GM12891 (cell line): ENCODE results near the gene WBP1L.
A peak's percentile ranks its signal among the peaks of the same experiment; 100 is the strongest.
"Not testable (repeated sequence)": the region's sequence is repeated elsewhere in the genome, so short reads cannot be mapped to it uniquely, and the experiment has no call there.

Experiments
- DNase-seq: peaks from one replicate; pipeline ENCODE4 v3.0.0; 2011; ENCODE audit warnings: low spot score; ENCODE audit not compliant: insufficient read length
- FAIRE-seq: peaks from 2 replicates; lab custom pipeline; 2011; peaks lifted over from hg19 to GRCh38; lab: Jason Lieb, UNC
- PAX5 ChIP-seq: IDR thresholded peaks from 2 replicates; pipeline ENCODE4 v1.6.1; 2011; ENCODE audit warnings: low read length, moderate library complexity, mild to moderate bottlenecking; ENCODE audit not compliant: insufficient read depth, severe bottlenecking
- POLR2A ChIP-seq: IDR thresholded peaks from 2 replicates; pipeline ENCODE4 v1.6.1; 2011; ENCODE audit warnings: low read depth, low read length, control low read depth
- POLR2AphosphoS5 ChIP-seq: IDR thresholded peaks from 2 replicates; pipeline ENCODE4 v1.6.1; 2011; ENCODE audit warnings: low read depth, low read length, control low read depth
- POU2F2 ChIP-seq: IDR thresholded peaks from 2 replicates; pipeline ENCODE4 v1.6.1; 2011; ENCODE audit warnings: low read depth, mild to moderate bottlenecking, control low read depth, low read length, moderate library complexity
- SPI1 ChIP-seq: IDR thresholded peaks from 2 replicates; pipeline ENCODE4 v1.6.1; 2011; ENCODE audit warnings: low read depth, low read length, control low read depth
- TAF1 ChIP-seq: IDR thresholded peaks from 2 replicates; pipeline ENCODE4 v1.6.1; 2011; ENCODE audit warnings: low read depth, low read length, control low read depth

WBP1L gene

DNA sequence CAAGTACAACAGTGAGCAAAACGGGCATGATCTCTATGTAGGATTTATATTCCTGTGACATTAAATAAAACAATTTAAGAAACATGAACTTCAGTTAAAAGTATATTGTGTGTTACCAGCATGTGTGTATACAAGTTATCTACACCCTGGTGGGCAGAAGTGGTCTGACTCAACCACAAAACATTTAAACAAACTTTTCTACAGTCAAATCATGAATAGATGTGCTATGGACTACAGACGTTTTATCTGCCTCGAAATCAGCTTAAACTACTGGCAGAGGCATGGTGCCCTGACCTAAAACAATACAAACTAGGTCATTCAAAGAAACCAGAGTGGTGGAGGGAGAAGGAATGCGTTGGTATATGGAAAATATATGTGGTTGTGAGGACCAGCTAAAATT is 33.1 kb upstream of the WBP1L start:
- no peak for FAIRE-seq
- TF ChIP-seq TAF1 (no peak), SPI1 (no peak), PAX5 (no peak), POU2F2 (no peak), POLR2AphosphoS5 (no peak), POLR2A (no peak)

DNA sequence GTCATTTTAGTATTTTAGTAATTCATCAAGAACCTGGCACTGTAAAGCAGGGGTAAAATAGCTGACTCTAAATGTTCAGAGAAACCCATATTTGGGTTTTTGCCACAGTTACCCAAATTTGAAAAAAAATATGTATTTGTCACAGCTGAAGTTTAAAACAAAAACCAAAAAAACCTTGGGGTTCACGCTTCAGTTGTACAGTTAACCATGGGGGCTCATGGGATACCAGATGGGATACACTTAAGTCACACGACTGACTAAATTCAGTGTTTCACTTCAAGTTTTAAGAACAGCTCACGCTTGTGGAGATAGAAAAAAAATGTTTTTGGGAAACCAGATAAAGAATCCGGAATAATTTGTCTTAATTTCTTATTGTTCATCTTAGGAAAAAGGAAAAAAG is 31.7 kb upstream of the WBP1L start:
- no peak for FAIRE-seq
- TF ChIP-seq SPI1, result 0 out of 2 replicates have a peak, but pooled peaks have one; percentile 10
- no peak for TF ChIP-seq POU2F2

More for the DNA sequence above, 33.1 kb upstream of the WBP1L start:
- no peak for DNase-seq

DNA sequence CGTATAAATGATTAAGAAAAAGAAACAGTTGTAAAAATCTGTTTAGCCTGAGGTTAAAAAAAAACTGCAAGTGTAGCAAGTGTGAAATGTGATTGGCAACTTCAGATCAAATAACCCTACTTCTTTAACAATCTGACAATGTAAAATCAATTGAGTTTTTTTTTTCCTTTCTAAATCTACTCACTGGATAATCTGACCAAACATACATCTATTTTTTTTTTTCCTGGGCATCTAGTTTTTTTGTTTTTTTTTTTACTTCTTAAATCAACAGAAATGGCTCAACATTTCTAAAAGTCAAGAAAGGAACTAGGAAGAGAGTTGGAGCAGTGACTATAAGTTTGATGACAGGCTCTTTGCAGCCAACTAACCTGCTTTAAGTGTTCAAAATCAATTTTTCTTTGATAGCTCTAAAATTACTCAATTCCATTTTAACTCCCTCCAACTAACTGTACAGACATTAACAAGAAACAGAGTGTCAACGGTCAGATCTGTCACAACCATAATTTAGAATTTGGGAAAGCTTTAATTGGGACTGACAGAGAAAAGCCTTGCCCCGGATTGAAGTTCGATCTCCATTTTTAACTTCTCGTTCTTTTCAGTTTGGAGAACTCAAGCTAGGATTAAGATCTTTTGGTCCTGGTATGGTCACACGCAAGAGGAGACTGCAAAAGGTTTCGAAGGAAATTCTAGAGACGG is 30.8 kb upstream of the WBP1L start:
- DNase-seq, result no peak
- TF ChIP-seq SPI1 (no peak), TAF1 (no peak), POLR2AphosphoS5 (no peak), POLR2A (no peak), POU2F2 (no peak), PAX5 (no peak)
- no peak for FAIRE-seq

More for the DNA sequence above, 31.7 kb upstream of the WBP1L start:
- no peak for DNase-seq

DNA sequence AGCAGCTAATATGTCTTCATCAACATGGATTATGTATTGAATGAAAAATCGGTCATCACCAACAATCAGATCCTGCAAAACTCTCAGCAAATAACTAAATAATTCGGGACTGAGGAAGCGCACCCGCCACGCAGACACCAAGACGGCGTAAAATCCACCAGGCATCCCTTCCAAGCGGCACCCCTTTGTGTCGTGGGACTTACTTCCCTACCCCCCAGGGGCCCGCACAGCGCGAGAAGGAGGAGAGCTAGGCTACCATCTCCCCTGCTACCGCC is 30.3 kb upstream of the WBP1L start:
- DNase-seq, result no peak
- no peak for FAIRE-seq
- TF ChIP-seq POU2F2, result 0 out of 2 replicates have a peak, but pooled peaks have one; percentile 45
- 0 out of 2 replicates have a peak, but pooled peaks have one; percentile 18 for TF ChIP-seq SPI1
- peak; percentile 59; the same call in 1 of the 2 replicates for TF ChIP-seq TAF1
- peak; percentile 64; the same call in 1 of the 2 replicates for TF ChIP-seq POLR2AphosphoS5
- TF ChIP-seq PAX5, result no peak
- TF ChIP-seq POLR2A, result 0 out of 2 replicates have a peak, but pooled peaks have one; percentile 69

DNA sequence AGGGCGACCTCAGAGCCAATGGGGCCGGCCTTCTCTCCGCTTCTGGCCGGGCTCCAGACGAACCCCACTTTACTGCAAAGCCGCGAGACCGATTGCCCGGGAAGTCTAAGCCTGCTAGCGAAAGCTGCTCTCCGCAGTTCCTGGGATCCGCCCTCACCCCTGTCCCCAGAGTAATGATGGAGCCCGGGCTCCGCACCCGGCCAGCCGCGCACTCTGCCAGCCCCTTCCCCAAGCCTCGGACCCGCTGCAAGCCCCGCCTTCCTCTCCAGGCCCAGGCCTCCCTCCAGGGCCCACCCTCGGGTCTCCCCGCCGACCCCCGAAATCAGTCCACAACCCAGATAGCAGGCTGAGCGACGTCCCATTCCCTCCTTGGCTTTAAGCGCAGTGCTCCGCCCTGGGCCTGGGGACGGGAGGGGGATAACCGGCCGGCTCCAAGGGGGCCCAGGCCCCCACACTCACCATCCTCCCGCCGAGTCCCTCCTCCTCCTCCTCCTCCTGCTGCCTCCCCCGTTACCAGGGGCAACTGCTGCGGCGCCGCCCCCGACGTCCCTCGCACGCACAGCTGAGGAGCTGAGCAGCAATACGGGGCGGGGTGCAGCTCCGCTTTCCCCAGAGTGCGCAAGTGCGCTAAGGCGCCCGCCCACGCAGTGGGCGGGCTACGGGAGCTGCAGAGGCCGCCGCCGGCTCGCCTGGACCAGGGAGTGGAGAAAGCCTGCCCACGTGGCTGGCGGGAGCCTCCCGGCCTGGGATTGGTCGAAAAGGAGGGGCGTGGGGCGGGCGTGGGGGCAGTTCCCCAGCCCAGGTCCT is 29.7 kb upstream of the WBP1L start, which contains the start of gene ARL3:
Gene ARL3 (minus strand): TSS at position 584 of the 807 bp plus-strand sequence. CDS start 122 bp downstream, at position 462.
- TF ChIP-seq POLR2A (peak; percentile 44; the same call in 1 of the 2 replicates), SPI1 (no peak), POLR2AphosphoS5 (peak; percentile 14; the same call in 1 of the 2 replicates)
- FAIRE-seq (peak; percentile 97), DNase-seq (peak; percentile 97)

DNA sequence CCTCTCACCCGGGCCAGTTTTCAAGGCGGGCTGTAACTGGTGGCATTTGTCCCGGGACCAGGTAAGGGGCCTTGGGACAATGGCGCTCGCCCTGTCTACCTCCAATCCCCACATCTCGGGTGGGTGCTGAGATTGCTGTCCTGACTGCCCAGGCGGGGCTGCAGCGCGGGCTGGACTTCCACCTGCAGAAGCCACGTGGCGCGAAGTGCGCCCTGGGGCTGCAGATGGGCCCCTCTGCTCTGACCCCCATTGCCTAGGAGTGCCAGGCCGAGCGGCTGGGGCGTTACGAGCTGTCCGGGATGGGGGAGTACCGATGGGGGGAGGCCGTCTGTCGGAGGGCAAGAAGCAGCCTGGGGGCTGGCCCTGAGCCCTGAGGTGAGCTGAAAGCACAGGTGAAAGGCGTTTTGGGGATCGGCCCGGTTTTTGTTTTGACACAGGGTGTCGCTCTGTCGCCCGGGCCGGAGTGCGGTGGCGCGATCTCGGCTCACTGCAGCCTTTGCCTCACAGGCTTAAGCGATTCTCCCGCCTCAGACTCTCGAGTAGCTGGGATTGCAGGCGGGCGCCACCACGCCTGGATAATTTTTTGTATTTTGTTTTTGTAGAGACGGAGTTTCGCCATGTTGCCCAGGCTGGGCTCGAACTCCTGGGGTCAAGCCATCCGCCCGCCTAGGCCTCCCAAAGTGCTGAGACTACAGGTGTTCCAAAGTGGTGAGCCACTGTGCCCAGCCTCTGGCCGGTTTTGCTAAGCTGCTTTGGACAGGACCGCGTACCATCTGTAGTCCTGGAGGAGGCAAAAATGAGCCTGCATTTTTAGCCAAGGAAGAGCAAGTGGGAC is 28.9 kb upstream of the WBP1L start, which contains the start of gene SFXN2:
Gene SFXN2 (plus strand): TSS at position 16 of the 835 bp plus-strand sequence. CDS start 12,001 bp downstream, outside the sequence.
- TF ChIP-seq PAX5 (no peak), TAF1 (peak; percentile 68), SPI1 (0 out of 2 replicates have a peak, but pooled peaks have one; percentile 34), POU2F2 (no peak; the same call in 1 of the 2 replicates), POLR2A (peak; percentile 81; the same call in 1 of the 2 replicates), POLR2AphosphoS5 (peak; percentile 79)
- FAIRE-seq, result no peak
- DNase-seq, result no peak

DNA sequence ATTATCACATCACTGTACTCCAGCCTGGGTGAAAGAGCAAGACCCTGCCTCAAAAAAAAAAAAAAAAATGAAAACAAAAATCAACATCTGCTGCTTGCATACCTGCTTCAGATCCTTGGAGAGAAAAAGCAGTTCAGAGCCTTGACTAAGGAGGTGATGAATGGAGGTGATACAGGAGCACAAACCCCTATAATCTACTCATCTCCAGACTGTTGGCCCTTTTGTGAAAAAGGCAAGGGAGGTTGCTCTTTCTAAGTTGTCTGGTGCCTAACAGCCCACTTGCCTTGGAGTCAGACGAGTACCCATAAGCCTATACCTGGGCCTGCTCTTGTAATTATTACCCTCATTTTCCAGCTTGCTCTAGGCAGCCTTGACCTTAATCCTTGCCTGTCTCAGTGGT is 27.9 kb upstream of the WBP1L start:
- no peak for TF ChIP-seq POLR2A
- TF ChIP-seq PAX5, result no peak
- TF ChIP-seq SPI1, result no peak
- no peak for TF ChIP-seq TAF1
- no peak for TF ChIP-seq POLR2AphosphoS5
- TF ChIP-seq POU2F2, result no peak
- DNase-seq, result no peak
- no peak for FAIRE-seq

DNA sequence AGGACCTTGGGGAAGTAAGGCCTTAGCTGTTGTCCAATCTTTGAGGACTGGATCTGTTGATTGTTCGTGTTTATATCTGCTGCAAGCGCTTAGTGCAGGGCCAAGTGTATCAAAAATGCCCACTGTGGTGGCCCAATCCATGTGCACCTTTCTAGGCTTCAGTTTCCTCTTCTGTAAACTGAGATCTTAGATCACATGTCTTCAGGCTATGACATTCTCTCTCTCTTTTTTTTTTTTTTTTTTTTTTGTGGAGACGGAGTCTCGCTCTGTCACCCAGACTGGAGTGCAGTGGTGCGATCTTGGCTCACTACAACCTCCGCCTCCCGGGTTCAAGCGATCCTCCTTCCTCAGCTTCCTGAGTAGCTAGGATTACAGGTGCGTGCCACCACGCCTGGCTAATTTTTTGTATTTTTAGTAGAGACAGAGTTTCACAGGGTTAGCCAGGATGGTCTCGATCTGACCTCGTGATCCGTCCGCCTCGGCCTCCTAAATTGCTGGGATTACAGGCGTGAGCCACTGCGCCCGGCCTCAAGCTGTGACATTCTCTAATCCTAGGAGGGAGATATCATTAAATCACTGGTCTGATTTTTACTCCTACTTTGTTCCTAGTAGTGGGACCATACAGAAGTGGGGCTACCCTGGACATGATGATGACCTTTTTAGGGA is 26.7 kb upstream of the WBP1L start:
- not testable (repeated sequence) for DNase-seq, FAIRE-seq

DNA sequence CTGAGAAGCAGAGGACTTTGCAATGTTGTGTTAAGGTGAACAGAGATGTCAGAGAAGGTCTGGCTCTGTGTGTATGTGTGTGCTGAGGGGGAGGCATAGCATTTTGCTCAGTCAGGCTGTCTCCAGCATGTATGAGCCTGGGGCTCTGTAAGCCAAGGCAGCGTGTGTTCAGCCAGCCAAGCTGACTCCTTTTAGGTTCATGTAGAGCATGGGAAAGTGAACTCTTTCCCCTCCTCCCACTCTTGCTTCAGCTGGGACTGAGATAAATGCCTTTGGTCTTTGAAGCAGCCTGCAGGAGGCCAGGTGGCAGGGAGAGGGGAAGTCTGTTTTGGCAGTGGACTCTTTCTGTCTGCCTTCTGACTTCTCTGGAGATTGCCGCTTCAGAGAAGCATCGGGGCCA is 25.5 kb upstream of the WBP1L start:
- DNase-seq, result no peak
- TF ChIP-seq POLR2AphosphoS5 (no peak), PAX5 (no peak), TAF1 (no peak), SPI1 (no peak), POU2F2 (no peak), POLR2A (no peak)
- no peak for FAIRE-seq
